ENCODE data around the gene ZSCAN32.

The ZSCAN32 gene

DNA sequence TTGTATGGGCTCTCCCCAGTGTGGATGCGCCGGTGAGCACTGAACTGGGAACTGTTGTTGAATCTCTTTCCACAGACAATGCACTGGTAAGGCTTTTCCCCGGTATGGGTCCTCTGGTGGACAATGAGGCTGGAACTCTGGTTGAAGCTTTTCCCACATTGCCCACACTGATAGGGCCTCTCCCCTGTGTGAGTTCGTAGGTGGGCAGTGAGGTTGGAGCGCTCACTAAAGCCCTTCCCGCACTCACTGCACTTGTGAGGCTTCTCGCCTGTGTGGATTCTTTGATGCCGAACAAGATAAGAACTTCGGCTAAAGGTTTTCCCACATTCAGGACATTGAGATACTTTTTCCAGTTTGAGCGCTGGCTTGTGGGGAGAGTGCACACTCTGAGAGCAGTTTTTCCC is 17.8 kb downstream of the ZSCAN32 start:
- TF ChIP-seq, protein P1, sequence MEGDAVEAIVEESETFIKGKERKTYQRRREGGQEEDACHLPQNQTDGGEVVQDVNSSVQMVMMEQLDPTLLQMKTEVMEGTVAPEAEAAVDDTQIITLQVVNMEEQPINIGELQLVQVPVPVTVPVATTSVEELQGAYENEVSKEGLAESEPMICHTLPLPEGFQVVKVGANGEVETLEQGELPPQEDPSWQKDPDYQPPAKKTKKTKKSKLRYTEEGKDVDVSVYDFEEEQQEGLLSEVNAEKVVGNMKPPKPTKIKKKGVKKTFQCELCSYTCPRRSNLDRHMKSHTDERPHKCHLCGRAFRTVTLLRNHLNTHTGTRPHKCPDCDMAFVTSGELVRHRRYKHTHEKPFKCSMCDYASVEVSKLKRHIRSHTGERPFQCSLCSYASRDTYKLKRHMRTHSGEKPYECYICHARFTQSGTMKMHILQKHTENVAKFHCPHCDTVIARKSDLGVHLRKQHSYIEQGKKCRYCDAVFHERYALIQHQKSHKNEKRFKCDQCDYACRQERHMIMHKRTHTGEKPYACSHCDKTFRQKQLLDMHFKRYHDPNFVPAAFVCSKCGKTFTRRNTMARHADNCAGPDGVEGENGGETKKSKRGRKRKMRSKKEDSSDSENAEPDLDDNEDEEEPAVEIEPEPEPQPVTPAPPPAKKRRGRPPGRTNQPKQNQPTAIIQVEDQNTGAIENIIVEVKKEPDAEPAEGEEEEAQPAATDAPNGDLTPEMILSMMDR (conservative IDR thresholded peaks at IDR 0.05; ENCODE audit: low read depth, low read length) = no peak
- no peak for DNase-seq (ENCODE audit: low read depth)
- H3K4me3 ChIP-seq (ENCODE audit: low read length) = no peak overlapping the region

DNA sequence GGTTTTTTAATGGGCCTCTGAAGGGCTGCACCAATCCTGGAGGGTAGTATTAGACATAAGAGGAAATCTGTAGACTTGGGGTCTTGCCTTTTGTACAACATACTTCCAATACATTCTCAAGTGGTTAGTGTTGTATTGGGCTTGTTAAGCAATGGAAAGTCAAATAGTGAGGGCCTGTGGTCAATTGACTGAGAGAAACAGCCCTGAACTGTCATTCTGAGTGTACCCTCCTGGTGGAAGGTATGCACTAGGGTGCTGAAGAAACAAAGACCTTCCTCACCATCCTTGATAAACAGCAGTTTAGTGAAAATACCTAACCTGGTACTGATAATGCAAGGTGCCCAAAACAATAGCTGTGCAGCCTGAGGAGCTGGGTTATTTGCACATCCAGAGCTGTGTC is 22.9 kb downstream of the ZSCAN32 start:
- H3K4me3 ChIP-seq (ENCODE audit: low read length) = no peak overlapping the region
- TF ChIP-seq, protein P1 (conservative IDR thresholded peaks at IDR 0.05; ENCODE audit: low read depth, low read length) = no peak
- DNase-seq (ENCODE audit: low read depth) = no peak

DNA sequence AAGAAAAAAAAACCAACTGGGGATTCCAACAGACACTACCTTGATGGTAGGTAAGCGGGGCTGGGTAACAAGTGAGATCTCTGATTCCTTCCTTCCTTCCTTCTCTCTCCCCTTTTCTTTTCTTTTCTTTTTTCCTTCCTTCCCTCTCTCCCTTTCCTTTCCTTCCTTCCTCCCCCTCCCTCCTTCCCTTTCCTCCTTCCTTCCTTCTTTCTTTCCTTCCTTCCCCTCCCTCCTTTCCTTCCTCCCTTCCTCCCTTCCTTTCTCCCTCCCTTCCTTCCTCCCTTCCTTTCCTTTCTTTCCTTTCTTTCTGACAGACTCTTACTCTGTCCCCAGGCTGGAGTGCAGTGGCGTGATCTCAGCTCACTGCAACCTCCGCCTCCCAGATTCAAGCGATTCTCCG is 25.1 kb downstream of the ZSCAN32 start:
- H3K4me3 ChIP-seq (ENCODE audit: low read length) = no peak overlapping the region
- no peak for DNase-seq (ENCODE audit: low read depth)
- TF ChIP-seq, protein P1 (conservative IDR thresholded peaks at IDR 0.05; ENCODE audit: low read depth, low read length) = no peak

DNA sequence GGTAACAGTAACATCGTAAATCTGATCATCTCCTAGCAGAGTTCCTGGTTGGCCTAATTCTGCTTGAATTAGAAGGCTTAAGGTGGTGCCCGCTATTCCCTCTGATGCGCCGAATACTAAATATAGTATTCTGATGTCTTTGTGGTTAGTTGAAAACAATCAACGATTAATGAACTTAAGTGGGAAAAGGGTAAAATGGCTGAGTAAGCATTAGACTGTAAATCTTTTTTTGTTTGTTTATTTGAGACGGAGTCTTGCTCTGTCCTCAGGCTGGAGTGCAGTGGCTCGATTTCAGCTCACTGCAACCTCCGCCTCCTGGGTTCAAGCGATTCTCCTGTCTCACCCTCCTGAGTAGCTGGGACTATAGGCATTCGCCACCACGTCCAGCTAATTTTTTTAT is 31.7 kb downstream of the ZSCAN32 start:
- no peak for DNase-seq (ENCODE audit: low read depth)

DNA sequence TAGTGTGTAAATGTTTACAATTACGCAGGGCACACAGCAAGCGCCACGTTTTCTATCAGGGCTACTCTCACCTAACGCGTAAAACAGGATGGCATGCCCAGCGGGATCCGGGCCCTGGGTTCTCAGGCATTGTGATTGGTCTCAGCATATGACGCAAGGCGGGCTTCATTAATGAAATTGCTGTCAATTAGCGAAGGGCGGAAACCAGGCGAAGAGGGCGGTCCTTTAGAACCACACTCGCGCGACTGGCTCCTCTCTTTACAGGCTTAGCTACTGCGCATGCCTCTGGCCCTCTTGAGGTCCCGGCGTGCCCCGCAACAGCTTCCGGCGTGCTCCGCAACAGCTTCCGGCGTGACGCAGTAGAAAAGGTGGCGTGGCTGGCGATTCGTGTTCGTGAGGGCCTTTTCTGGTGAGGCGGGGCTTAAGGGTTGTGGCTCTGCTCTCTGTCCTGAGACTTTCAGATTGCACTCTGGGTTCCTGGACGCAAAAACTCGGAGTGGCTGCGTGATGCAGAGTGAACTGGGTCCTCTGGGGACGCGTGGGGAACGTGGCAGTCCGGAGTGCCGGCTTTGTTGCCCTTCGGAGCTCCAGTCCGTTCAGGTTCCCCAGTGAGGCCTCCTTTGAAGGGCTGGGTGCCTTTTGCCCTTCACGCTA is 35.9 kb downstream of the ZSCAN32 start:
- TF ChIP-seq, protein P1 (conservative IDR thresholded peaks at IDR 0.05; ENCODE audit: low read depth, low read length) = no peak
- peak overlapping the region; percentile 67 for H3K4me3 ChIP-seq (ENCODE audit: low read length)
- DNase-seq (ENCODE audit: low read depth) = peak; percentile 76

More for the DNA sequence above, 31.7 kb downstream of the ZSCAN32 start:
- H3K4me3 ChIP-seq (ENCODE audit: low read length) = no peak overlapping the region
- TF ChIP-seq, protein P1 (conservative IDR thresholded peaks at IDR 0.05; ENCODE audit: low read depth, low read length) = no peak

DNA sequence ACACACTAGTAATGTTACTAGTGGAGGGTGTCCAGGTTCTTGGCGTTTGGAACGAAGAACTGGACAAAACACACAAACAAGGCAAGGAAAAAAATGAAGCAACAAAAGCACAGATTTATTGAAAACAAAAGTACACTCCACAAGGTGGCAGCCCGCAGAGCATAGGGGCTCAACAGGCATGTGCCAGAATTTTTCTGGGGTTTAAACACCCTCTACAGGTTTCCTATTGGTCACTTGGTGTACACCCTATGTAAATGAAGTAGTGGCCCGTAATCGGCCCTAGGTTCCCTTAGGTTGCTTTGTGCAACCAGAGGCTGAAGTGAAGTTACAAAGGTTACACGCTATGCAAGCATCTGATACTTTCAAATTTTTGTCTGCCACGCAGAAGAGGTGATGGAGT is 37.0 kb downstream of the ZSCAN32 start:
- DNase-seq (ENCODE audit: low read depth) = no peak
- H3K4me3 ChIP-seq (ENCODE audit: low read length) = no peak overlapping the region
- TF ChIP-seq, protein P1 (conservative IDR thresholded peaks at IDR 0.05; ENCODE audit: low read depth, low read length) = no peak

DNA sequence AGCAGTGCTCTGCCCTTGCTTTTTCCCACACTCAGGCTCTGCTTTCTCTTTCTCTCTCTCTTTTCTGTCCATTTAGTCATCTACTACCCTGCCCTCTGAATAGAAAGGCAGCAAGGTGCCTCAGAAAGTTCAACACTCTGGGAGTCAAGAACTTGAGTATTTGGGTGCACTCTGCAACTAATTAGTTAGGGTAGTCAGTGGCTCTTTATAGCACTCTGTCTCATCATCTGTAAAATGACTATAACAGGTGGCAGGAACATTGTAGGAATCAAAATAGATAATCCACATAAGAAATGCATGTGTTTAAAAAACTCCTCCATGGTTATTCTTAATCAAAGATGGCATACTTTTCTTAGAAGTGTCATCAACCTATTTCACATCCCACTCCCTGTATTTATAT is 37.9 kb downstream of the ZSCAN32 start:
- H3K4me3 ChIP-seq (ENCODE audit: low read length) = no peak overlapping the region
- DNase-seq (ENCODE audit: low read depth) = no peak

More for the DNA sequence above, 37.9 kb downstream of the ZSCAN32 start:
- TF ChIP-seq, protein P1 (conservative IDR thresholded peaks at IDR 0.05; ENCODE audit: low read depth, low read length) = no peak

Measured in retinal pigment epithelial cell (primary cell).